ENCODE data around the gene TAS2R38. TPM values are rescaled to one million over a fixed set of nuclear protein-coding genes. Genes with fewer than 3 reads are reported as not detected.
A peak's percentile ranks its signal among the peaks of the same experiment; 100 is the strongest.

The TAS2R38 gene
- total RNA-seq, 2 donors from 2014 or later, result not detected

DNA sequence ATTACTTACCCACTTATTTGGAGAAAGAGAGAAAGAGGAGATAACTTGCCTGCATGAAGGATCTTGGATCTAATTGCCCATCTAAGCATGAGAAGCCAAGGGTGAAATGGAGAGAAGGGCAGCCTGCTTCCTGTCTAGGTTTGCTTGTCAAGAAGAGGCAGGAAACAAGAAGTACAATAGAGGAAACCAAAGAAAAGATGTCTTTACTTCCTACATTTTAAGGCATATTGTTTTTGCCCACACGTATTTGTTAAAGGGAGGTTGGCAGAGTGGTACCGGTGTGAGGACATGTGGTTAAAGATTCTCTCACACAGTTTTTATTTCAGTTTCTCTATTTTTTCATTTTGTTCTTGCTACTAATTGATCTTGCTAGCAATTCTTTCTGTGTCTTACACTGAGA is 6.0 kb upstream of the TAS2R38 start:
- ATAC-seq, result no peak
- intact Hi-C loops (cut with DNase I, micrococcal nuclease), result no loop called here
- DNase-seq, result no peak

DNA sequence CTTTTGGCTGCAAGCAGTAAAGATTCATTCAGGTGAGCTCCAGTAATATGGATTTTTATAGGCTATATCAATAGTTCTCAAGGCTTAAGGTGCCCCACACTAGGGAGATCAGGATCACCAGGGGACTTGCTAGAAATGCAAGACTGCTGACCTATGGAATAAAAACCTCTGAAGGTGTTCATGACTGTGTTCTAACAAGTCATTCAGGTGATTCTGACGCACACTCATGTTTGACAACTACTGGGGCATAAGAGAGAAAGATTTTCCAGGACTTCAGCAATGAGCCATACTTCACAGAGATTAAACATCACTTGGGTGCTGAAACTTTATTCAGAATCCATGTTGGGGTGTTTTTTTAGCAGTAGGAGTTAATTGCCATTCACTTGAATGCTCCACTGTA is 4.8 kb upstream of the TAS2R38 start:
- ATAC-seq, result no peak
- intact Hi-C loops (cut with DNase I, micrococcal nuclease), result no loop called here
- no peak for DNase-seq

DNA sequence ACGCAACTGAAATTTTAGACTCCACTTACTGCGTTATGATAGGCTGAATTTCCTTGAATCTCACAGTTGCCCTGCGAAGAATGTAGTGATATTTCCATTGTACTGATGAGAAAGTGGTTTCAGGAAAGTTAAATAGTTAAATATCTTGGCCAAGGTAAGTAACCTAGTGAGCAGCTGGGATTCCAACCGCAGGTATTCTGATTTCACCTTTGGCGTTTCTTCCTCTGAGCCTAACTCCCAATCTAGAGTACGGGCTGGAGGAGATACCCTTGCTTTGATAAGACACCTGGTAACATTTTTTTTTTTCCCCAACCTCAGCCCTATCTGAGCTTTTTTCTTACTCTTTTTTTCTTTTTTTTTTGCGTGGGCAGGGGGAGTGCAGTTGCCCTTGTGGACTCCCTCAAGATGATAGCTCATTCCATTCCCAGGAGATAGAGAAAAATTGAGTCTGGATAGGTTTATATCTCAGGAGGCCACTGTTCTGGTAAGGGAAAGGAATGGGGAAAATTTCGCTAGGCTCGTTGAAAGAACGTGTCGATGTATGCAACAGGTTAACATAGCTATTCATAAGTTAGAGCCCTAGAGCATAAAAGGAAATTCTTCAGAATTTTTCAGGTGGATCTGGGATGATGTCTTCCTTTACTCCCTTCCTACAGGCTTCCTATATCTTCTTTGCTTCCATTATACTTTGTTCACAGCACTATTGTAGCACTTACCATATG is 3.1 kb upstream of the TAS2R38 start:
- DNase-seq (no peak), ATAC-seq (no peak)
- intact Hi-C loops (cut with DNase I, micrococcal nuclease), result no loop called here

DNA sequence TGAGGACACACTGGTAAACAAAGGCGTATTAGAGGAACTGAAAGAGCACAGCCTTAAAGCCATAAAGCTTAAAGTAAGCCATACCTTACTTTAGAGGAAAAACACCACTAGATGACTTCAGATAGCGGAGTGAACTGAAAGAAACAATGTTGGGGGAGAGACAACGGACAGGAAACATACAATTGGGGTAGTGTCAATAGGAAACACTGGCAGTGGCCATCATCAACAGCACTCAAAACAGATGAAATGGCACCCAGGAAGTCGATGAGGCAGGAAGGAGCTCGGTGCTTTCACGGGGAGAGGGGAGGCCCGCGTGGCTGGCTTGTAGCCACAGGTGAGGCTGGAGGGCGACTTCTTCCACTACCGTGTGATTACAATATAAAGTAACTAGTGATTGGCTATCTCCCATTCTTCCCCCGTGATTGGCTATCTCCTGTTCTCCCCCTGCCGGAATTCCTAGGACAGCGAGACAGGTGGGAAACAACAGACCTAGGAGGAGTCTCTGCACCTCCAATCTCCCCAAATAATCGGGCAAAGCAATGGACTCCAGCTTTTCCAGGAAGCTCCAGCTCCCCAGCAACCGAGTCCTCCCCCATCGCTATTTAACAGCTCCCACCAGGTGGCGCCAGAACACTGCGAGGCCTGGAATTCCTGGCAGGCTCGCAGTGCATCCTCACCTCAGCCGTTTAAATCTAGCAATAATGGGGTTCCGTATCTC is 2.4 kb upstream of the TAS2R38 start:
- ATAC-seq, result peak; percentile 95
- intact Hi-C loops (cut with DNase I, micrococcal nuclease), result no loop called here
- peak; percentile 53 to 86 for DNase-seq

DNA sequence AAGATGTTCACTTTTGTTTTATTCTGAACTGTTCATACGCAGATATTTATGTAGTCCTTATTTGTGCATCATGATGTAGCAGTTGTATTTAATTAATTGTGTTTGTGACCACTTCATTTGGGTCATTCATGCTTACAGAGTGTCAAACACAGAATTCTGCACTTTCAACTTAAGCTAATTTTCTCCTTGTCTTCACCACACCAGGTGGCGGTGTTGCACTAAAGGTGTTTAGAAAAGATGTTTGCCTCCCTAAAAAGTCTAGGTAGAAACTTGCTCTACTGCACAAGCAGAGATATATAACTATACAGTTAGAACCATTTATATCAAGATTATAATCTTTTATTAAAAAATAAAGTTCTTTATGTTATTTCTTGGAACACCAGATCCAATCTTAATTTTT is 1.3 kb upstream of the TAS2R38 start:
- DNase-seq (peak in 1 of 2 donors; percentile 66), ATAC-seq (peak; percentile 62)
- intact Hi-C loops (cut with DNase I, micrococcal nuclease), result no loop called here

DNA sequence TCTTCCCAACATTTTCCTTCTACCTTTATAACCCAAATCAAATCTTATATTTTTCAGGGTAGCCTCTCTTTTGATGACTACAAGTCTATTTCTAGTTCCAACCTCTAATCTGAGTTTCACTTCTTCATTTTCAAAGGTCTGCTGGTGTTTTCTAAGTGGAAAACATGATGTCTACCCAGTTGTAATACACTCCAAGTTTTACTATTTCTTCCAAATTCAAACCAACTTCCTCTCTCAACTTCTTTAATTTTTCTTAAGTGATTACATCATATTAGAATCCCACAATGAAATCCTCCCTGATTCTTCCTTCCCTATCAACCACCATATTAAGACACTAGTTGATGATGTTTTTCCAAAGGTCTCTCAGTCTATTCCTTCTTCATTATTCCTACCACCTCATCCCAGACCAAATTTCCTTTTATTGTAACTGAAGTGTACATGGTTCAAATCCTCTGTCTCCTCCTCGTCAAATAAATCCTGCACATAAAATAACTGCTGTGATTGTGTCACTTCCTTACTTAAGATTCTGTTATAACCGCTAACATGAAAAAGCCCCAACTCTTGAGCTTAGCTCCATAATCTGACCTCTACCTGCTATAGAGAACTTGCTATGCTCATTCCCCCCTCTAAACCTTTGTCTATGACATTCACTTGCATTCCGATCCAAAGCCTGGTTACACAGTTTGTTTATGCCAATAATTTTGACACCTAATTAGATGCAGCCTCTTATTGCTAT is 12.7 kb downstream of the TAS2R38 start:
- DNase-seq, result no peak
- intact Hi-C loops (cut with DNase I, micrococcal nuclease), result no loop called here
- no peak for ATAC-seq

DNA sequence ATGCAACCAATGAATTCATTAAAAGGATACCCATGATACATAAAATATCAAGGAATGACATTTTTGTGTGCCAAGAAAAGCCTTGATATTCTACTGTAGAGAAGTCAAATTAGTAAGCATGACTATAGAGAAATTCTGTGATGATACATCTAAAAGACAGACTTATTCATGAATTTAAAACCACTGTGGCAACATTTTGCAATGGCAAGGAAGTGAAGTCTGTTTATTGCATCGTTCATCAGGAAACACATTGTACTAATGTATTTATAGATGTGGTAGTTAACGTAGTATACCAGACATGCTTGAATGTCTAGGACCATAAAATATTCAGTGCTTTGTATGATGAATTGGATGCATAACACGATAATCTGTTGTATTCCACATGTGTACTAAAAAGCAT is 17.5 kb downstream of the TAS2R38 start:
- ATAC-seq (no peak), DNase-seq (no peak)
- intact Hi-C loops (cut with DNase I, micrococcal nuclease), result no loop called here

DNA sequence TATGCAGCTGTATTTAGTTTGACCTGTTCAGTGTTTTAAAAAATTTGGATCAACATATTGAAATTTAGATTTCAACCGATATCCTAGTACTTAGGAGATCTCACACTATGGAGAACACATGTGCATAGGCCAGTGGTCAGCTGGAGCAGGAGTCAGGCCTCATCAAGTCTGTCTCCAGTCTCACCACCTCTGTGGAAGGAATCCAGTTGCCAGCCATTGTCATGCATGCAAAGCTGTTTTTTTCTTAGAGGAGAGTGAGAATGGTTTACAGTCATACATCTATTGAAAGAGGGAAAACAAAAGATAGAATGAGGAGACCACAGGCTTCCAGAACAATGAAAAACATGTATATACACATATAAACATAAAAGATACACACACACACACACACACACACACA is 19.2 kb downstream of the TAS2R38 start:
- DNase-seq (no peak), ATAC-seq (no peak)
- intact Hi-C loops (cut with DNase I, micrococcal nuclease), result no loop called here

DNA sequence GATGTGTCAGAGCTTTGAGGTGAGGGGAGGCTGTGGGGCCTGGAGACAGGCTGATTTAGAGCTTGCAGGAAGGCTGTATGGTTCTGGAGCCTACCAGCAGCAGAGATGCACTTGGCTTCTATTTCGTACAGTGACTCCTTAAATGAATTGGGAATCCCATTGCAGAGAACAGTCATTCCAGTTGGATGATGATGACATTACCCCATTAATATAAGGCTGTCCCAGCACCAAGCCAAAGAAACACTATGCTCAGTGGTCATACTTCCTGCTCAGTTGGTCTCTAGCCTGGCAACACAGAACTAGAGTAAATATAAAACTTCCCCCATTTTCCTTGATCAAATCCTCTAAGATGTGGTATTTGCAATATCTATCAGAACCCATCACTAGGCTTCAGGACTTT is 21.1 kb downstream of the TAS2R38 start:
- no peak for DNase-seq
- intact Hi-C loops (cut with DNase I, micrococcal nuclease), result no loop called here
- ATAC-seq, result no peak

DNA sequence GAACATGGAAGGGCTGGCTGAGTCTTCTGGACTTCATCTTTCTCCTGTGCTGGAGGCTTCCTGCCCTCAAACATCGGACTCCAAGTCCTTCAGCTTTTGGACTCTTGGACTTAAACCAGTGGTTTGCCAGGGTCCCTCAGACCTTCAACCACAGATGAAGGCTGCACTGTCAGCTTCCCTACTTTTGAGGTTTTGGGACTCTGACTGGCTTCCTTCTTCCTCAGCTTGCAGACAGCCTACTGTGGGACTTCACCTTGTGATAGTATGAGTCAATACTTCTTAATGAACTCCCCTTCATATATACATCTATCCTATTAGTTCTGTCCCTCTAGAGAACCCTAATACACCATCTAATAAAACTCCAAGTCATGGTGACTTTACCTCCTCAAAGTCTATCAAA is 22.8 kb downstream of the TAS2R38 start:
- DNase-seq, result no peak
- intact Hi-C loops (cut with DNase I, micrococcal nuclease), result no loop called here
- no peak for ATAC-seq

DNA sequence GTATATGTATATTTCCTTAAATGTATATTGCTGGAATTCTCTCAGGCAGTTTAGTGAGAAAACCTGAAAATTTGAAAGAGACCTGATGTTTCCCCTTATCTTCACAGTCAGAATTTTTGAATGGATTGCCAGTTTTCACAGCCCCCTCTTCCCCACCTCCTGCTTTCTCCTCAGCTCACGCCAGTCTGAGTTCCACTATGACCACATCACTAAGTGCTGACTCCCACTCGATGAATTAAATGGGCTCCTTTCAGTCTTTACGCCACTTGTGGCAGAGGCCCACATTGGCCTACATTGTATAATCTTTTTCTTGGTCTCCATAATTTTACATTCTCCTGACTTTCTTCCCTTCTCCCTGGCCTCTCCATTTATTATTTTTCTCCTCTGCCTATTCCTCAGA is 23.7 kb downstream of the TAS2R38 start:
- intact Hi-C loops (cut with DNase I, micrococcal nuclease), result no loop called here
- no peak for ATAC-seq
- DNase-seq, result no peak

DNA sequence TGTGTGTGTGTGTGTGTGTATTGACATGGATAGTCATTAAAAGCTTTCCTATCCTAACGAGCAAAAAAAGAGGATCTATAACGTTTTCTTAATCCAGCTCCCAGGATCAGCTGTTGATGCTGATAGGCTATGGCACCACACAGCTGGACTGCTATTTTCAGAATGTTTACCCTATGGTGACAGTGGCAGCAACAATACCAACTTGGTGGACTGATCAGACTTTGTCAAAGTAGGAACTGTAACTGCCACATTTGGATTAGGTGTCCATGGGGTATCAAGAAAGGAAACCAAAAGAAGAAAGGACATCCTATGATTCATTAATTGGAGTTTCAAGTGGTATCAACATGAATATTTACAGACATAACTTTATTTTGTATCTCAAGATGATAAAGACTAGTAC is 24.1 kb downstream of the TAS2R38 start:
- intact Hi-C loops (cut with DNase I, micrococcal nuclease), result no loop called here
- ATAC-seq (no peak), DNase-seq (no peak)

DNA sequence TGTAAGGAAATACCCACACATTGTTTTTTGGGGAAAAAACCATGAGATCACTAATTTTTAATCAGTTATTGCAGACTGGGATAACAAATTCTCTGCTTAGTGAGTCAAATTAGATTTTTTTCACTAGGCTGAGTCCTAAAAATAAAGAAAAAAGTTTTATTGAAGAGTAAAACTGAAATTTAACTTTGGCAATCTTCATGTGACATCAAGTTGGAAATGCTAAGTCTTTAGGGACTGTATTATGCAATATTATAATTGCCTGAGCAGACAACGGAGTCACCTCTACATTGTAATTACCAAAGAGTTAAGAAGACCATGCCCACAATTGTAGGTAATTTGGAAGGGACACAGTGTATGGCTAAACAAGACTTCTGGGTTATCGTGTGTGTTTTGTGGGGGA is 24.6 kb downstream of the TAS2R38 start:
- ATAC-seq (no peak), DNase-seq (no peak)
- intact Hi-C loops (cut with DNase I, micrococcal nuclease), result no loop called here

DNA sequence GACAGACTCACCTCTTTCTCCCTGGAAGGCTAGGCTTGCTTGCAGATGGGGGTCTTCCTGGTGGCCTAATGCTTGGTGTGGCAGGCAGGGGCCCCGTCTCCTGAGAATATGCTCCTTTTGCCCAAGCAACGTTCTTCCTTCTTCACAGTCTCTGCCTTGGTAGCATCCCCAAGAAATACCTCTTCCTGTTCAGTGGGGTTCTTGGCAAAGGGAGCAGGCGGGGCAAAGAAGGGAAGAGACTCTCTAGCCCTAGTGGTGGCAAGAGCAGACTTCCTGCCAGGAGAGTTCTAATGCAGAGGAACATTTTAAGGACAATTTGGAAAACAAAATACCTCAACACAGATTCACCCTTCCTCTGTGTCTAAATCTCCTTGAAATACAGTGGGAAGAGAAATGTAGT is 26.8 kb downstream of the TAS2R38 start, which contains the start of gene CLEC5A:
Gene CLEC5A, minus strand, starts transcription at position 179 of the 400 bp plus-strand sequence. CDS start 682 bp downstream, outside the sequence.
- ATAC-seq (no peak), DNase-seq (no peak)
- intact Hi-C loops (cut with DNase I, micrococcal nuclease), result no loop called here

DNA sequence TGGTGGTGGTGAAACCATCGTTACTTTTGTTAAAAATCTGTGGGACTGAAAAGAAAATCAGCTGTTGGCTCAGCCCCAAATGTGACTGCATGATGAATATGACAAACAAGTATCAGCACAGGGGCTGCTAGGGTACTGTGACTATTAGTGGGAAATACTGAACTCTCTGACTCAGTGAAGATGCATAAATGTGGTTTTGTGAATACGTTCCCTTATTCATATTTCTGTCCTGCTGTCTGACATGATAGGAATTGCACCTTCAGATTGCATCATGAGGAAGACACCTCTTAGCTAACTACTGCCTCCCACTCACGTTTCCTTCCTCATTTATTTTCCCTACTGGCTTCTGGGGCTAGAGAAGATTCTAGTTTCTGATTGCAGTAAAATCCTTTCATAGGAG is 28.2 kb downstream of the TAS2R38 start:
- ATAC-seq (no peak), DNase-seq (no peak)
- intact Hi-C loops (cut with DNase I, micrococcal nuclease), result no loop called here

DNA sequence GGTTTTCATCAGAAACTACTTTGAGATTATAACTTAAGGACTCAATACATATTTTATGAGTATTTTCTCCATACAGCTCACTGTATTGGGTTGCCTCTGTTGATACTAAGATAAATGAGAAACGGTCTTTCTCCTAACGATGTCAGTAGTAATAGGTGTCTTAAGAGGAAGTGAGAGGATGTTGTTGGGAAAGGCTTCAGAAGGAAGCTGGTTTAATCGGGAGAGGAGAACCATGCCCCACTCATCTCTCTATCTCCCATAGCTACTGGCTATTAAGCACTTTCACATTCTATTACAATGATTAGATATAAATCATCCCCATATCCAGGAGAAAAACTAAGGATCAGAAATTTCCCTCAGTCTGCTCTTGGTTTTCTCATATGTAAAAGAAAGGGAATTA is 28.8 kb downstream of the TAS2R38 start:
- no peak for ATAC-seq
- no peak for DNase-seq
- intact Hi-C loops (cut with DNase I, micrococcal nuclease), result no loop called here

DNA sequence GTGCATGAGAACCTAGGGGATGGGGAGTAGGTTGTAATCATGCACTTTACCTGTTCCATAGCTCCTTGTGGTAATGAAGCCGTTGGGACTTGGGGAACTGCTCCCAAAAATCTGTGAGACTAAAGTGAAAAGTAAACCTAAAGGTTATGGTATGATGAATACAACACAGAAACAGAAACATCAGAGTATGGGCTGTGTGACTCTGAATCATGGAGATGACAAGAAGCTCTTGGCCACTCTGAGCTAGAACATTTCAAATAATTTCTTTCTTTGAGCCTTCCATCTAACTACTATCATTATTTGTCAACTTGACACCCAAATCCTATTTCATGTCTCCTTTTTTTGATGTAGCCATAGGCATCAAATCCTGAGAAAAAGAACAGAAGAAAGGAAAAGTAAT is 29.7 kb downstream of the TAS2R38 start:
- intact Hi-C loops (cut with DNase I, micrococcal nuclease), result no loop called here
- DNase-seq, result no peak
- ATAC-seq, result no peak

DNA sequence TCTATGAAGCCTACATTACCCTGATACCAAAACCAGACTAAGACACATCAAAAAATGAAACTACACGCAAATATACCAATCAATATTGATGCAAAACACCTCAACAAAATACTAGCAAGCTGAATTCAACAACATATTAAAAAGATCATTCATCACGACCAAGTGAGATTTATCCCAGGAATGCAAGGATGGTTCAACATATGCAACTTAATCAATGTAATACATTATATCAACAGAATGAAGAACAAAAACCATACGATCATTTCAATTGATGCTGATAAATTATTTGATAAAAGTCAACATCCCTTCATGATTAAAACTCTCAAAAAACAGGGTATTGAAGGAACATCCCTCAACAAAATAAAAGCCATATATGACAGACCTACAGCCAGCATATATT is 32.5 kb downstream of the TAS2R38 start:
- no peak for ATAC-seq

DNA sequence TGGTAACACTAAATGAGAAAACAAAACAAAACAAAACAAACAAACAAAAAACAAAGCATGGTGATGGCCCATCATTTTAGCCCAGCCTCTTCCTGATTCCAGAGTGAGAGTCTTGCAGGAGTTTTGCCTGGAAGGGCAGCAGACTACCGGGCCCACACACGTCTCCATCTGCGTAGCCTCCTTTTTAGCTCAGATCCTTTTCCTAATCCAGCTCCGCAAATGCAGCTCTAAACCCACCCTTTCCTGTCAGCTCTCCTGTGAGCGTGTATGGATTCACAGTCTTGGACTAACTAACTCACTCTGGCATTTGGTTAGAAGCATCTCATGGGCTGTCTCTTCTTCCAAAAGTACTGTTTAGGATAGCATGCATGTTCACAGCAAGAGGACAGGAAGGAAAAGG is 43.4 kb downstream of the TAS2R38 start:
- no peak for ATAC-seq
- DNase-seq, result no peak
- intact Hi-C loops (cut with DNase I, micrococcal nuclease), result no loop called here

More for the DNA sequence above, 32.5 kb downstream of the TAS2R38 start:
- intact Hi-C loops (cut with DNase I, micrococcal nuclease), result no loop called here
- no peak for DNase-seq

DNA sequence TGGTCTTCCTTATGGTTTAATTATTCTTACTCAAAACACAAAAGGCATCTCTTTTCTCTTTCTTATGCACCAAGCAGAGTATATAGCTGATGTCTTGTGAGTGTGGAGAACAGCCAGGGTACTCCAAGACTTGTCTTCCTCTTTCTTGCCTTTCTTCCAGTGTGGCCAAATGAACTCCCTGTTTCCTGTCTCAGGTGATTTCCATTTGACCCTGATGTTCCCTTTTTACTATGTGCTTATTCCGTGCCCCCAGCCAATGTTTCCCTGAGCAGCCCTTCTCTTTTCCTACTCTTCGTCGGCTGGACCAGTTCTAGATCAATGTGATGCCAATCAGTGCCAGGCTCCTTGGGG is 44.8 kb downstream of the TAS2R38 start:
- DNase-seq (no peak), ATAC-seq (no peak)
- intact Hi-C loops (cut with DNase I, micrococcal nuclease), result no loop called here
